SK-N-MC (cell line): ENCODE measurements around the gene FGD5.

Experiments used
- EZH2 ChIP-seq: fragments of 200-600 bp; sonication (generic); IDR thresholded peaks from one replicate; pipeline ENCODE4 v1.6.1; 2017; ENCODE audit warnings: antibody characterized with exemption
- POLR2AphosphoS5 ChIP-seq: IDR thresholded peaks from 2 replicates; pipeline ENCODE4 v1.6.1; 2012; ENCODE audit warnings: mild to moderate bottlenecking, low read depth, low read length, borderline replicate concordance

DNA sequence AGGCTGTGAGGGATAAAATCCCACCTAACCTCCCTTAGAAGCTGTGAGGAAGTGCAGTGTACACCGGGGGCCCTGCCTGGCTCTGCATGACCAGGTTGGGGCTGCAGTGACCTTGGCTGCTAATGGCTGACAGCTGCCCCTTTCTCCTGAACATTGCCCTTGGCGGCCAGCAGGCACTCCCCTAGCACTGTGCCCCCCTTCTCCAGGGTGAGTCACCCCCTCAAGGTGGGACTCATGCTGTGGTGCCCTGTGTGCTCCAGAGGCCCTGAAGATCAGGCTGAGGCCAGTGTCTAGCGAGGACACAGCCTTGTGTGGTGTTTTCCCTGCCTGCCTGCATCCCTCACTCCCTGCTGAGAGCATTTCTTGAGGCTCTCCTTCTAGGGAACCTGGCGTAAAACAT is 21.0 kb upstream of the FGD5 start:
- TF ChIP-seq EZH2 (no peak), POLR2AphosphoS5 (no peak)
